ENCODE measurements around the gene PAX2.

PAX2 gene

GRCh38 chr10:100749059-100749308 is 3.6 kb downstream of the PAX2 start:
- no peaks in the 10 kb centered on the region for H3F3A ChIP-seq (ENCODE audit: insufficient read depth, low read length)
- no peak for DNase-seq
- no peak overlapping the region for H3K4me3 ChIP-seq (ENCODE audit: low read length)
- no peaks in the 10 kb centered on the region for H3K79me2 ChIP-seq (ENCODE audit: low read length)
- H4K20me1 ChIP-seq (ENCODE audit: insufficient read depth, low read length) = no peaks in the 10 kb centered on the region
- peaks cover 95% of the 10 kb centered on the region for H3K27me3 ChIP-seq (replicated peaks; ENCODE audit: insufficient read depth, low read length)
- no peak overlapping the region for H3K4me2 ChIP-seq (ENCODE audit: low read depth, low read length)
- H3K9ac ChIP-seq (ENCODE audit: low read length) = no peak overlapping the region
- no peaks in the 10 kb centered on the region for H3K9me3 ChIP-seq (replicated peaks; ENCODE audit: insufficient read depth, low read length)
- no peak for TF ChIP-seq EZH2phosphoT487 (IDR thresholded peaks at IDR 0.05; ENCODE audit: low read length)
- no peak for TF ChIP-seq CTCF (IDR thresholded peaks at IDR 0.05; ENCODE audit: low read length)
- TF ChIP-seq EZH2 (optimal IDR thresholded peaks at IDR 0.05; ENCODE audit: low read depth, low read length) = no peak
- peaks cover 2% of the 10 kb centered on the region; the same call in 1 of the 2 replicates for H3K4me1 ChIP-seq (ENCODE audit: low read length)
- no peak overlapping the region for H2AFZ ChIP-seq (ENCODE audit: low read length)
- H3K36me3 ChIP-seq (replicated peaks; ENCODE audit: insufficient read depth, low read length) = no peaks in the 10 kb centered on the region
- H3K9me2 ChIP-seq (replicated peaks; ENCODE audit: insufficient read depth, low read length) = no peaks in the 10 kb centered on the region
- no peak overlapping the region for H3K27ac ChIP-seq (ENCODE audit: low read length)

GRCh38 chr10:100749309-100750217 is 4.2 kb downstream of the PAX2 start:
- H3K4me1 ChIP-seq (ENCODE audit: low read length) = no peaks in the 10 kb centered on the region
- no peak overlapping the region for H3K4me3 ChIP-seq (ENCODE audit: low read length)
- no peak for DNase-seq
- H3K27ac ChIP-seq (ENCODE audit: low read length) = no peak overlapping the region
- no peaks in the 10 kb centered on the region for H3K79me2 ChIP-seq (ENCODE audit: low read length)
- no peaks in the 10 kb centered on the region for H3K9me2 ChIP-seq (replicated peaks; ENCODE audit: insufficient read depth, low read length)
- TF ChIP-seq CTCF (IDR thresholded peaks at IDR 0.05; ENCODE audit: low read length) (no peak), EZH2 (optimal IDR thresholded peaks at IDR 0.05; ENCODE audit: low read depth, low read length) (no peak), EZH2phosphoT487 (IDR thresholded peaks at IDR 0.05; ENCODE audit: low read length) (0 out of 2 replicates have a peak, but pooled peaks have one; percentile 26)
- H3F3A ChIP-seq (ENCODE audit: insufficient read depth, low read length) = no peaks in the 10 kb centered on the region
- no peak overlapping the region for H3K4me2 ChIP-seq (ENCODE audit: low read depth, low read length)
- no peak overlapping the region for H2AFZ ChIP-seq (ENCODE audit: low read length)
- peaks cover 95% of the 10 kb centered on the region for H3K27me3 ChIP-seq (replicated peaks; ENCODE audit: insufficient read depth, low read length)
- no peak overlapping the region for H3K9ac ChIP-seq (ENCODE audit: low read length)
- no peaks in the 10 kb centered on the region for H3K9me3 ChIP-seq (replicated peaks; ENCODE audit: insufficient read depth, low read length)
- no peaks in the 10 kb centered on the region for H4K20me1 ChIP-seq (ENCODE audit: insufficient read depth, low read length)
- no peaks in the 10 kb centered on the region for H3K36me3 ChIP-seq (replicated peaks; ENCODE audit: insufficient read depth, low read length)

- H3K4me2 ChIP-seq (ENCODE audit: low read depth, low read length) = no peak overlapping the region
- H3K27ac ChIP-seq (ENCODE audit: low read length) = no peak overlapping the region
- H3K79me2 ChIP-seq (ENCODE audit: low read length) = no peaks in the 10 kb centered on the region
- no peak overlapping the region for H3K9ac ChIP-seq (ENCODE audit: low read length)
- no peak overlapping the region for H2AFZ ChIP-seq (ENCODE audit: low read length)
- TF ChIP-seq EZH2 (optimal IDR thresholded peaks at IDR 0.05; ENCODE audit: low read depth, low read length) = peak; percentile 95
- no peak for TF ChIP-seq EZH2phosphoT487 (IDR thresholded peaks at IDR 0.05; ENCODE audit: low read length)
- H3F3A ChIP-seq (ENCODE audit: insufficient read depth, low read length) = no peaks in the 10 kb centered on the region
- no peak for DNase-seq
- no peaks in the 10 kb centered on the region for H4K20me1 ChIP-seq (ENCODE audit: insufficient read depth, low read length)
- H3K9me2 ChIP-seq (replicated peaks; ENCODE audit: insufficient read depth, low read length) = no peaks in the 10 kb centered on the region
- no peaks in the 10 kb centered on the region for H3K9me3 ChIP-seq (replicated peaks; ENCODE audit: insufficient read depth, low read length)
- no peaks in the 10 kb centered on the region for H3K4me1 ChIP-seq (ENCODE audit: low read length)
- no peak overlapping the region for H3K4me3 ChIP-seq (ENCODE audit: low read length)
- H3K36me3 ChIP-seq (replicated peaks; ENCODE audit: insufficient read depth, low read length) = no peaks in the 10 kb centered on the region
- H3K27me3 ChIP-seq (replicated peaks; ENCODE audit: insufficient read depth, low read length) = peaks cover 100% of the 10 kb centered on the region
Observed at GRCh38 chr10:100750291-100751210, 5.2 kb downstream of the PAX2 start.
